SU-DHL-6 (cell line): ENCODE measurements around the gene ZNRF1.

Source experiments
- EZH2phosphoT487 ChIP-seq: fragments of 200-600 bp; sonication (generic), shearing (Covaris generic); conservative IDR thresholded peaks from 2 replicates; pipeline ENCODE4 v1.6.1; 2018; ENCODE audit warnings: mild to moderate bottlenecking, antibody characterized with exemption, low read length, moderate library complexity, mixed read lengths
- TF ChIP-seq, protein P1 (sequence below): fragments of 200-600 bp; sonication (generic); IDR thresholded peaks from one replicate; pipeline ENCODE4 v1.5.1; 2017; ENCODE audit warnings: antibody characterized with exemption, mild to moderate bottlenecking, low read length, moderate library complexity; ENCODE audit not compliant: insufficient read depth, poor library complexity, severe bottlenecking

DNA sequence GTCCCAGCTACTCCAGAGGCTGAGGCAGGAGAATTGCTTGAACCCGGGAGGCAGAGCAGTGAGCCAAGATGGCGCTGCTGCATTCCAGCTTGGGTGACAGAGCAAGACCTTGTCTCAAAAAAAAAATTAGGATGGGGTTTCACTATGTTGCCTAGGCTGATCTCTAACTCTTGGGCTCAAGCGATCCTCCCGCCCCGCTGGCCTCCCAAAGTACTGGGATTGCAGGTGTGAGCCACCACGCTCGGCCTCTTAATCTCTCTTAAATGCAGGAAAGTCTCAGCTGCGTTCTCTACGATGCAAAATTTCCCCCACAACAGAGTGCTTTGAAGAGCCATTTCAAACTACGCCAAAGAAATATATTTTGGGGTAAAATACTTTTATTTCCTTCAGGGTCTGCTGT, 8.0 kb upstream of the ZNRF1 start:
- TF ChIP-seq, protein P1, sequence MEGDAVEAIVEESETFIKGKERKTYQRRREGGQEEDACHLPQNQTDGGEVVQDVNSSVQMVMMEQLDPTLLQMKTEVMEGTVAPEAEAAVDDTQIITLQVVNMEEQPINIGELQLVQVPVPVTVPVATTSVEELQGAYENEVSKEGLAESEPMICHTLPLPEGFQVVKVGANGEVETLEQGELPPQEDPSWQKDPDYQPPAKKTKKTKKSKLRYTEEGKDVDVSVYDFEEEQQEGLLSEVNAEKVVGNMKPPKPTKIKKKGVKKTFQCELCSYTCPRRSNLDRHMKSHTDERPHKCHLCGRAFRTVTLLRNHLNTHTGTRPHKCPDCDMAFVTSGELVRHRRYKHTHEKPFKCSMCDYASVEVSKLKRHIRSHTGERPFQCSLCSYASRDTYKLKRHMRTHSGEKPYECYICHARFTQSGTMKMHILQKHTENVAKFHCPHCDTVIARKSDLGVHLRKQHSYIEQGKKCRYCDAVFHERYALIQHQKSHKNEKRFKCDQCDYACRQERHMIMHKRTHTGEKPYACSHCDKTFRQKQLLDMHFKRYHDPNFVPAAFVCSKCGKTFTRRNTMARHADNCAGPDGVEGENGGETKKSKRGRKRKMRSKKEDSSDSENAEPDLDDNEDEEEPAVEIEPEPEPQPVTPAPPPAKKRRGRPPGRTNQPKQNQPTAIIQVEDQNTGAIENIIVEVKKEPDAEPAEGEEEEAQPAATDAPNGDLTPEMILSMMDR, result no peak
- no peak for TF ChIP-seq EZH2phosphoT487
